HG03175 (cell line): ENCODE results near the gene GAREM1.
"Not testable (repeated sequence)": the region's sequence is repeated elsewhere in the genome, so short reads cannot be mapped to it uniquely, and the experiment has no call there.

ENCODE experiments used
- ATAC-seq: cut with Tn5 transposase; IDR thresholded peaks from one replicate; pipeline ENCODE4 v1.9.1; 2021; ENCODE audit warnings: mild to moderate bottlenecking, moderate library complexity; ENCODE audit not compliant: unreplicated experiment

GAREM1 gene

DNA sequence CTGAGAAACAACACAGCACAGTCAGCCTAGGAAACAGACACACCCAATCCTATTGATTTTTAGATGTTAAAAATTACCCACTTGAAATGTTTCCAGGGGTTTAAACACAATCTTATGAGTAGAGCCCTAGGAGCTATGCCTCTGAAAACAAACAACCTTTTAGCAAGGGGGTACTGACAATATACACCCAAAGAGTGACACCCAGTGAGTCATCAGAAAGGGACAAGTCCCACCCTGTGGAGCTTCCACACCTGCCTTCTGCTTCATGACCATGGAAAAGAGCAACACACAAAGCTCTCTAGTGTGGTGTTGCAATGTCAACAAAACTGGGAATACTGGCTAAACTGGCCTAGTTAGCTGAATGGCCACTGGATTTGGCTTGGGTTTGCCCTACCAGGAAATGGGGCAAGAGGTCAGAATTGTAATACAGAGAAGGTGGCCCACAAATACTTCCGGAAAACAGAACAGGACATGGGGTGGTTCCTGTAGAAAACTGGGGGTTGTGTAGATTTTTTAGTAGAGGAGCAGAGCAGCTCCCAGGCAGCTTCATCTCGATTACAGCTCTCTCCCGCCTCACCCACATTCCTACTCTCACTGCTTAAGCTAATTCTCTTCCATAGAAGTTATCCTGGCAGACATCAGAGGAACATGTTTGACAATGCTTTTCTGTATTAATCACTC lies 98.2 kb downstream of the GAREM1 start:
- no peak for ATAC-seq

DNA sequence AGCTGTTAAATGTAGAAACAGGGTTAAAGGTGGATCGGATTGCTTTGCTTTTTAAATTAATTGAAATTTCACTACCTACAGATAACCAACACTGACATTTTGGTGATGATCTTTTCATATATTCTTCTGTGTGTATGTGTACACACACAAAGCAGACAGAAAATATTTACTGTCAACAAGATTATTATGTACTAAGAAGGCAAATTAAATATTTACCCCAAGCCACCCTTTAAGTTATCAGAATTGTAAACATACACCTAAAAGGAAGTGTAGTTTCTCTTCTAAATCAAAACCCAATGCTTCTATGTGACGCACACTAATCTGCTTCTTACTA lies 98.7 kb downstream of the GAREM1 start:
- no peak for ATAC-seq

DNA sequence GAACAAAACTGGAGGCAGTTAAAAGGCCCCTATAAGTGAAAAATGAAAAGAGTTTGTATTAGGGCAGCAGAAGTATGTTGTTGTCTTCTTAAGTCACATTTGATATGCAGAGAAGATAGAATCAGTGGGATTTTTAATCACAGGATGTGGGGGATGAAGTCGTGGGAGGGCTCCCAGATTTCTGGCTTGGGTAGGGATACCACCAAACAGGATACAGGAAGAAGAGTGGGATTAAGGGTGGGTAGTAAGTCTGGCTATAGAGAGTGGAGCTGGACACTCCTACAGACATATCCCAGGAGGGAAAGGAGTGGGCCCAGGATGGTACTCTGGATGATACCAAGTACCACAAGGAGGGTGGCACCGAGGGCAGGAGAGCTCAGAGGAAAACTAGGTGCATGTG lies 99.3 kb downstream of the GAREM1 start:
- ATAC-seq, result no peak

DNA sequence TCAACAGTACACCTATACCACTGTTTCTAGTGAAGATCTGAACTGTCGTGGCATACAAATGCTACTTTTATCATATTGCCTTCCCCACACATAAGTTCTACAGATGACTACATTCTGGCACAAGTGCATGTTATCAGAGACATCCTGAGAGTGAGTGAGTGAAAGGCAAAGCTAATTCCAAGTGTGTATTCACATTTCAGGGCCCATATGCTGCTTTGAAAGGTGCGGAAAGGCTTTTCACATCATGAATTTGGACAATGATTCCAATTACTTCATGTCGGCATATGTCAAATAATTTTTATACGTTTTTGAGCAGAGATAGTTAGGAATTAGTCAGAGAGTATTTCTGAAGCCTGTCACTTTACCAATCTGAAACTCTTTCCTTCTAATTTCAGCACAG lies 101.7 kb downstream of the GAREM1 start:
- ATAC-seq, result no peak

DNA sequence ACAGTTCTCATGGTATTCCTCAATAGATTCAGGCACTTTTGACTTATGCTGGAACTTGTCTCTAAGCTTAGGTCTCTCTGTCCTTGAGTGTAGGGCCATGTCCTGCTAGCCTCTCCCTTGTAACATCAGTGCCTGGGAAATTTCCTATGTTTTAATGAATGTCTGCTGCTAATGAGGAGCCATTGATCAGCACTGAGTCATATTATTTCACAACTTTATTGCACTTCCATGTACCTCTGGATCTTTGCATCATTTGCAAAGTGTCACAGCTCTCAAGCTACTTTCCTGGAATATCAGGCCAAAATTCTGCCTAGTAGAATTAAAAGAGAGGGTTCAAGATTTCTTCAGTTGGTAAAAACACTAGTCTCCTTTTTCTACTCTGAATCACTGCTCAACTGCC lies 102.5 kb downstream of the GAREM1 start:
- ATAC-seq, result no peak

DNA sequence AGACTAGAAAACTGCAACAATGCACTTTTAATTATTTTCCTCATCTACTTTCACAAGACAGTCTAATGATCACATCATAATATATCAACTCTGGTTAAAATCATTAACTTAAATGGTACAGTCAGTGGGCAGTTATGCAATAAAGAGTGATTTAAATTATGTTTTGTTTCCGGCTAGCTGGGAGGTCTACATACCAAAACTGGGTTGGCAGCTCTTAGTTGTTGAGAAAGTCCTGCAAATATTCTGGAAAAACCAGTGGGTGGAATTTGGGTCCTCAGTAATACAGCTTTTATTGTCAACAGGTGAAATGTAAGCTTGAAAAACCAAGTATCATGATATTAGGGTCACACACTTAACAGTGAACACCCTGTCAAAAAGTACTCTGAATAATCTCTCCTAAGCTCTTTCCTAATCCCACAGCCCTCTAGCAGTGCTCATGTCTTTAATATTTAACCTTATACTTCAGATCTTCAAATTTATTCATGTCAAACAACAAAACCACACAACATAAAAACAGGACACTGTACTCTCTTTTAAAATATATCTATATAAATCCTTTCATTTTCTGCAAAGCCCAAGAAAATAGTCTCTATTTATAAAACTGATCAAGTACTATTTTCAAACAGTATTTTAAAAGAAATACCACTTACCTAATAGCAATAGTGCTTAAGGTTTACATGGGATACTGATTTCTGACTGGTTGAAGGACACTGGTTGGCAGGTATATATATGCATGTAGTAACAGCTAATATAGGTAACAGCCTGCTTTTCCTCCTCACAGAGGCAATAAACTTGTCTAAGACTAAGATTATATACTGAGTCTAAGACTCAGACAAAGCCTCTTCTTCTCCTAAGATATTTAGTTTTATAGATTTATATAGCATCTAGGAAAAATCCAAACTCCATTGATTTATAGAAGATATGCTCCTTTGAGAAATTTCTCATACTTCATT lies 103.8 kb downstream of the GAREM1 start:
- ATAC-seq, result no peak

DNA sequence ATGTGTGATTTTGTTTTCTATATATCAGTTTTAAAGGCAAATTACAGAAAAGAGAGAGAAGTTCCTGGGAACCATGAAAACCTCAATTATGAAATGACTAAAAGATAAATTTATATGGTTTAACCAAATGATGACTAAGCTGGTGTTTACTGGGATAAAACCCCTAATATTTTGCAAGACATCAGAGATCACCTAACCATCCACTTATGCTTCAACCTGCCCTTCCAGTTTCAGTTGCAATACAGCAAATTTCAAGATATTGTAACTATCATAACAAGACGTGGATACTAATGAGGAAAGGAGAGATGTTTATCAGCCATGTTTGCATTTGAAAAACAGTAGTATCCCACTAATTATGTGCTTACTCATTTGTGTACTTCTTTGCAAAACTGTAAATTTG lies 108.2 kb downstream of the GAREM1 start:
- no peak for ATAC-seq

DNA sequence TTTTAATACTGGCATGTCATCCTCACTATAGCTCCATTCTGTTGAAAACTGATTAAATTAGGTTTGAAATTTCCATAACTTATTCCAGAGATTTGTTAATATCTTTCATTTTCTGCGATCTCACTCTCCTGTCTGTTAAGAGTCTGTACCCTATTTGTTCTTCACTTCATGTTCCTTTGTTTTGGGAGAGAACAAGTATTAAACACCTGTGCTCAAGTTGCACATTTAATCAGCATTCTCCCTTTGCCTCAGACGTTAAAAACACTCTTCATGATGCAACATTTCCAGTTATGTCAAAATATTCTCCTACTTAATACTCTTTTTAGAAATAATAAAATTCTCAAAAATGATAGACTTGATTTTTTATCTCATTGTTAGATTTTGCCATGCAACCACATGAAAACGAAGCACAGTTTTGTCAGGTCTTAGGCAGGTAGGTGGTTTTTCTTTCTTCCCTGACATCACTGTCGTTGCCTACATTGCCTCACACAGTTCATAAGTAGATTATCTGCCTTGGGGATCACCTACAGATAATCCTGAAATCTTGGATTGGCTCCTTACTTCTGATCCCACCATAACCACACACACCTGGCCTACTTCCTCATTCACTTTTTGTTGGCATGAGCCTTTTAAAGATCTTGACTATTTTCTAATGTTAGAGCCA lies 109.9 kb downstream of the GAREM1 start:
- no peak for ATAC-seq

DNA sequence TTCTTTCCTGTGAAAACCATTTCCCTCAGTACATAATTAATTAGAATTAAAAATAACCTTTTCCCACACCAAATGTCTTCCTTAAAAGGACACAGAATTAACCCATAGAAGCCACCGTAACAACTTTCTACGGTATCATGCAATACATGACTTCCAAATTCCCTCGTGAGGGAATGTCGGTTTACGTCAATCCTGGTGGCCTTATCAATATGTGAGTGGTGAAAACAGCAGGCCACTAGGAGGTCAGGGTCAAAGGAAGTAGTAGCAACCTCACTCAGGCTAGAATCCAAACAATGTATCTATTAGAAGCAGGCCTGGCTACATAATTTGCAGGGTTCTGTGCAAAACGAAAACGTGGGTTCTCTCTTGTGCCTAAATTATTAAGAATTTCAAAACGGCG lies 112.2 kb downstream of the GAREM1 start:
- no peak for ATAC-seq

DNA sequence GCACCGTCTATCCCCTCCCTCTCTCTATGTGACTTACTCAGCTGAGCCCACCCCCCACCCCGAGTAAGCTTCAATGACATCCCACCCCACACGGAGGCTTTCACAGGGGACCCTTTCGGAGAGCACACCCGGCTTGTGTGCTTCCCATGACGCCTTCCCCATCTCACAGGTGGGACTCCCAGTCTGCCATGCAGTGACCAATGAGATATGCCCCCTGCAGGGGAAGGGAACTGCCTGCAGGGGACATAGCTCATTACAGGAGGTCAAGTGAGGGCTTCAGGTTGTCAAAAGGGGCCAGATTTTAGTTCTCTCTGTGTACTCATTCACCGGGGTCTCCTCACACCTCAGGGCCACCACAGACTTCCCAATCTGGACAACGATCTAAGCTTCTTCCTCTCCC lies 112.6 kb downstream of the GAREM1 start:
- no peak for ATAC-seq

DNA sequence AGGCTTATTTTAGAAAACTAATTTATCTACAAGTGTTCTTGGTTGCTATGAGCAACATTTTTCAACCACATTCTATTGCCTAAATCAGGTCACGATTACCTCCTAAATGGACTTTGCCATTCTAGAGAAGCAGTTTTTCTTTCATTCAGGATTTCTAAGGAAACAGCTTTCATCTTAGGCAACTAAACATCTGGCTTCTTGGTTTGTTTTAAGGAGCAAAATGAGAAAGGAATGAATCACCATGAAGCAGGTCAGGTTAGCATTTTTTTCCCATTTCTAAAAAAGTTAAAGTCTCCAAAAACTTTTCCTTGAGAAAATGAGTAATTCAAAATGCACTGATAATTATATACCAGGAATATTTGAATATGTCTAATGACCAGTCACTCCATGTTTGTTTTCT lies 114.8 kb downstream of the GAREM1 start:
- ATAC-seq, result no peak

DNA sequence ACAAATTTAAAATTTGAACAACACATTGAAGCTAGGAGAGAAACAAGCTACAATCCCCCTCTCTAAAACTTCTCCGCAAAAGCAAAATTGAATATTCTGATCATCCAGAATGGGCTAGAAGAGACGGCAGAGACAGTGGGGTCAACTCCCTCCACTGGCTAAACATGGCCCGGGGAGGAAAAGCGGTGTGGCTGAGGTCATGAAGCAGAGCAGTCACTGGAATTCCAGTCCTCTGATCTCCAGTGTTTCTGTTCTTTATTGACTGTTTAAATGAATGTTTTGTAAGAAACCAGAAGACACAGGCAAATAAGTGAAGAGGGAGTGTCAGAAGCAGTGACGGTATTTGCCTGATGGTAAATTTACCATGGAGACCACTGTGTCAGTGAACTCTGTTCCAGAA lies 116.2 kb downstream of the GAREM1 start:
- ATAC-seq, result no peak

DNA sequence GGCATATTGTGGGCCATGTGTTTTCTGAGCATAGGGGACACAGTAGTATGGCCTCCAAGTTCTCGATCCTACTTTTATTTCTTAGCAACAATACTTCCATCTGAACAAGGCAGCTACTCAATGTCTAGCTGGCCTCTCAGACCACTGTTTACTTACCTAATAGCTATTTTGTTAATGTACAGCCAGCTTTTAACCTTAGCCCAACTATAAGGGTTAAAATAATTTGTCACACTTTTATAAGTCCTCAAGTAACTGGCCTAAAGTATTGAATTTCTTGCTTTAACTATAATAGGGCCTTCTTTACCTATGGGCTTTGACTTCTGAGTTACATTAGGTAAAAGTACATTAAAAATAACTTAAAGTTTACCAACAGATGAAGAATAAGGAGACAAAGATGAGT lies 117.4 kb downstream of the GAREM1 start:
- no peak for ATAC-seq

DNA sequence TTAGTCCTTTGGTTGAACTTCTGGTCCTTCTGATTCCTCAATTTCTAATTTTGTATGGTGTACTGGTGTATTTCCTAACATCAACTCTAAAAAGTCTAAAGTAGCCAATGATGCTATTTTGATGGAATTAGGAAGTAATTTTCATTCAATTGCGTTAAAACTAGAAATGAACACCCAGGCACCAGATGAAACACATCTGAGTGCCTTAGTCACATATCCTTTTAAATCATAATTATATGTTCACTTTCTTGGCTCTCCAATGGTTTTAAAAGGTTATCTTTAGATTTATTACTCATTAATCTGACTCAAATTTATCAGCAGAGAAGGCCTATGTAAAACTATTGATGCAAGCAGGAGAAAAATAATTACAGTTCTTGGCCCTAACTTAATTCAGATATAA lies 119.7 kb downstream of the GAREM1 start:
- no peak for ATAC-seq

DNA sequence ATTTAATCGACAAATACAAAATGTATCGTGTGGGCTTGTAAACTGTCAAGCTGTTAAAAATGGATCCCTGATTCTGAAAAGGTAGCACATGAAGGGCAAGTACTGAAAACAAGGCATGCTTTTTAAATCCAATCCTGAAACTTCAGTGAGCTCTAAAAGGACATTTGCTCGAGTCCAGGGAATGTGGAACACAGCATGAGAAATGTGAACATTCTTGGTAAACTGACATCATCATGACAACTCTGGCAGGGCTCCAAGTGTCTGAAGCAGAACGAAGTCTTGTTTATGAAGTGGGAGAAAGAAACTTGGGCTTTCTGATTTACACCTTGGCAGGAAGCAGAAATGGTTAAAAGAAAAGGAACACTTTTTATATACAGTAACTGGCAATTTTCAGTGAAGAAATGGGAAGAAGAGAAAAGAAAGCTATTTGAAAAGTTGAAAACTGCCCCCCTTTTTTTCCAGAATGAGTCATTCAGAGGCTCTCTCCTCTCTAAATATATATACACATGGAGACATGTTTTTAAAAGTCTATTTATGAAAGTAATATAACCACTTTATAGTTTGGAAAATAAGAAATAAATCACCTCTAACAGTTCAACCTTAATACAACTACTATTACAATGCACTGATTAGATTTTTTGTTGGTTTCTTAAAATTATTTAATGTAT lies 120.8 kb downstream of the GAREM1 start:
- ATAC-seq, result no peak

DNA sequence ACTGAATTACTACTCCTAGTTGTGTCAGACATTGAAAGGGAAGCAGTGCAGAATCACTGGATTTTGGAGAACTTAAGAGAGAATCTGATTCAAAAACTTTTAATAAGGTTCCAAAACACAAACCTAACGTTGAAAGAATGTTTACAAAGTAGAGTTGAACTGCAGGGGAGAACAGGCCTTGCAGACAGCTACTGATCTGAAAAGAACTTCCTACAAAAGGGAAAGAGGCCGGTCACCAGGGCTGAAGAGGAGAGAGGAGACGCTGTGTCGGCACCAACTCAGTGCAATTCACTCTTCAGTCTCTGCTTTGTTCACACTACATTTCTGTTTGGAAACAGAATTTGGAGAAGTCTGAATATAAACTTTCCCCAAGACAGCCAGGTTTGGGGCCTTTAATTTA lies 124.0 kb downstream of the GAREM1 start:
- ATAC-seq, result no peak

DNA sequence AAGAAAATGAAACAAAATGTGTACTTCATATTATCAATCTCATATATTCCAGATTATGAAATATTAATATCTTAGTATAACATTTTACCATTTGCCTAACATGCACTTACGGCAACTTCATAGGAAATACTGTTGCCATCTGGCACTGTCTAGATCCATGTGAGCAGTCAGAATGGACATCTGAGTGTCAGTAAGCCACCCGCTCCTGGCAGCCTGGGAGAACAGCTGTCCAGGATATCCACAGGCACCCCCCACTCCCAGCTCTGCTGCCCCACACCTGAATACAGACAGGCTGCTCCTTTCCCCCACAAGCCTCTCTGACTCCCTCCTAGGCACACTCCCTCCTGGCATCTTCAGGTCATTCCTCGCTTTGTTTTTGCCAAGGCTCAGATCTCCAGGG lies 127.0 kb downstream of the GAREM1 start:
- no peak for ATAC-seq

DNA sequence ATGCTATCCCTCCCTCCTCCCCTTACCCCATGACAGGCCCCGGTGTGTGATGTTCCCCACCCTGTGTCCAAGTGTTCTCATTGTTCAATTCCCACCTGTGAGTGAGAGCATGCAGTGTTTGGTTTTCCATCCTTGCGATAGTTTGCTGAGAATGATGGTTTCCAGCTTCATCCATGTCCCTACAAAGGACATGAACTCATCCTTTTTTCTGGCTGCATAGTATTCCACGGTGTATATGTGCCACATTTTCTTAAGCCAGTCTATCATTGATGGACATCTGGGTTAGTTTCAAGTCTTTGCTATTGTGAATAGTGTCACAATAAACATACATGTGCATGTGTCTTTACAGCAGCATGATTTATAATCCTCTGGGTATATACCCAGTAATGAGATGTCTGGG lies 129.6 kb downstream of the GAREM1 start:
- ATAC-seq, result not testable (repeated sequence)

DNA sequence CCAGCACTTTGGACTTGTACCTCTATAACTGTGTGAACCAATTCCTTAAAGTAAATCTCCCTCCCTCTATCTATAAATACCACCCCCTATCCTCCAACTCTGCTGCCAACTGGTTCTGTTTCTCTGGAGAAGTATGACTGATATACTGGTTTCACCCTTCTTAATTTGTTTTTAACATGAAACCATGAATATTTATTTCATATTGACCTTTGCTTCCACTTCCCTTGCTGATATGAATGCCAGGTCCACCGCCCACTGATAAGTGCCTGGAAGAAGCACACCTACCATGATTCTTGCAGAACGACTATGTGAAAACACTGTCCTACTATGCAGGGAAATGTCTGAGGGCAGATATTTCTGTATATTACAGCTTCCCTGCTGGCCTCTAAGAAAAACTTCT lies 131.6 kb downstream of the GAREM1 start:
- no peak for ATAC-seq

DNA sequence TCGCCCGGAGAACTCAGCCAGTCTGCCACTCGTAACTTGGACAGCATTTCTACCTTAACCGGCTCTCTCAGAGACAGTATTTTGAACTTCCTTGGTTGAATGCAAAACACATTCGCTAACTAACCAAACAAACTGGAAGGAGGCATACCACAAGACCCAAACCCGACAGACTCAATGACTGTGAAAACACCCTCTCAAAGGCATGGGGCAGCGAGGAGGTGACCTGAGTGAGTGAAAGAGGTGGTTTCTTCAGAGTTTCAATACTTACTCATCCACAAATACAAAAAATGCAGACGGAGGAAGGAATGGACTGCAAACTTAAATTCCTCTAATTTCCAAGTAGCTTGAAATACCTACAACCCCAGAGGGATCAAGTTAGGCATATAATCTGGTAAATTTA lies 132.9 kb downstream of the GAREM1 start:
- ATAC-seq, result no peak

DNA sequence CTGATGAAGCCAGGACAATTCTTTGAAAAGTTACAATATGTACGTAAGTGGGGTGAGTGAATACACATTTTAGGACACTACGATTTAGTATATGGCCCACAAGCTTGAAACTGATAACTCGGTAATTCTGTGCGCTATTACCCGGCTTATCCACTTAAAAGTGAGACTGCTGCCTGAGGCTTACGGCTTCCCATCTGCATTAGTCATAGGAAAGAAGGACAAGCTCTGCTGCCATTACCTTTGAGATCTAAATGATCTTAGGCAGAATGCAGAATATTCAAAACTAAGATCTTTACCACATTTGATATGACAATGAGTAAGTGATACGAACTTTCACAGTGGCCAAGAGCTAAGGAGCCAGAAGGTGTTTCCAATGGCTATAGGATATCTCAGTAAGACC lies 133.3 kb downstream of the GAREM1 start:
- no peak for ATAC-seq
